CD4-positive, alpha-beta T cell treated with Interleukin-15 for 1 hour (primary cell): Measurements from ENCODE around the gene PNMA1.

Experiments
- DNase-seq: peaks from one replicate; pipeline ENCODE4 v3.0.0-alpha.2; 2020

PNMA1 gene

DNA sequence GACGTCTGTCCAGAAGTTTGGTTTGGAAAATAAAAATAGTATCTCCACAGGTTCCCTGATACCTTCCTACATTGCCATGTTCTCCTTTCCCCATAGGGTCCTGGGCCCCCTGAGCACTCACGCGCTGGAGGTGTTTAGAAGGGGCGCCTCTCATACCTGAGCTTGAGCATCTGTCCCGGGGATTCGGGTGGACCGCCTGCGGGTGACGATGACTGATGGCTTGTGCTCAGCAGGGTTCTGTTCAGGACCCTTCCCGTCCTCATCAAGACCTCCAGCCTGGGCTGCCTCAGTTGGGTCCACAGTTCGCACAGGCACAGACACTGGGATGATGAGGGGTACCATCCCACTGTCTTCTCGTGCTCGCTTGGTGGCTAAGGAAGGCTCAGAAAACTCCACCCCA is 22.7 kb upstream of the PNMA1 start:
- no peak for DNase-seq

DNA sequence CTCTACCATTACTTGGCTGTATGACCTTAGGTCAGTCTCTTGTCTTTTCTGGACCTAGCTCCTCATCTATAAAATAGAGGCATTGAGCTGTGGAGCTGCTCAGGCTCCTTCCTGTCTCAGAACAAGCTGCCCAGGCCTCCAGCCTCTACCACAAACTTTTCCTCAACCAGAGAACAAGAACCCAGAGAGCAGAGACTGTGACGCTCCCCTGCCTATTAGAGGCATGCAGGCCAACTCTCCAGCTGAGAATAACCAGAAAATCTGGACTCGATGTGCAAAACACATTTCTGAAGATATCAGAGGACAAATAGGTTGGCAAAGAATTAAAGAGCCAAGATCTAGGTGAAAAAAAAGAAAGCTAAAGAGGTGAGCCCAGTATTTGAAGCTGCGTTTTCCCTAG is 17.8 kb upstream of the PNMA1 start:
- DNase-seq: no peak

DNA sequence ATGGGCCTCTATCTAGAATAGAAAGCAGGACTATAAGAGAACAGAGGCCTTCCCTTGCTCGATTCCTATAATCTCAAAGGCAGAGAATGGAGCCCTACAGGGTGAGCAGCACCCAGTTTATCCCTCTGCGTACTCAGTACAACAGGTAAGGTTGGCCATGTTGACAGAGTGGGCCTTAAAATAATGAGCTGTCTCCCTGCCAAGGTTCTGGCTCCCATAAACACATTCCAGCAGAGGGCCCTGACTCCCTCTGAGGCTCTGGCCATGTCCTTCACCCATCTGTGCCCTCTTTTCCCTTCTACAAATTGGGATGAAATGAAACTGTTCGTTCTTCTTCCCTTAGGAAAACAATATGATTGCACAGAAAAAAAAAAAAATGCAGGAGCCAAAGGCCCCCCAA is 16.9 kb upstream of the PNMA1 start:
- DNase-seq: no peak

DNA sequence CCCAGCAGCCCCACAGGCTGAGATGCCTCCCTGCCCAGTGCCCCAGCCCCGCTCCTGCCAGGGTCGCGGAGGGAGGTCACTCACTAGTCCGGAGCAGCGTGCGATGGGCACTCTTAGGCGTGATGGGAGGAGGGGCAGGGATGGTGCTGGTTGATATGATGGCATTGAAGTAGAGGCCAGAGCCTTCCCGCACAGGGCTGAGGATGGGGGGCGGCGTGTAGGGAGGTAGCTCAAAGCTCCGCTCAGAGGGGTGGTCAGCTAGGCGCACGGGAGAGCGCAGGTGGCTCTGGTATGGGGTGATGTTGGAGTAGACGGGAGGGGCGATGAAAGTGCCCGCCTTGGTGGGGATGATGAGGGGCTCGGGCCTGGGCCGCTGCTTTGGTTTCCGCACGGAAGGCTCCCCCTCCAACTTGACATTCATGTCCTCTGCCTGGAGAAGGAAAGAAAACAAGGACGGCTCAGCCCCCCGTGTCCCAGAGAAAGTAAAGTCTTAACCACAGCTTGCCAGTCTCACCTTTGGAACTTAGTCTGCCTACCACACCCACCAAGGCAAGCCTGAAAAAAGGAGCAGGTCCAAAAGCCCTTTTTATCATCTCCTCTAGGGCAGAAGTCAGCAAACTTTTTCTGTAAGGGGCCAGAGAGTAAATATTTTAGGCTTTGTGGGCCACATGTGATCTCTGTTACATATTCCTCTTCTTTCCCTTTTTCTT is 15.5 kb upstream of the PNMA1 start:
- DNase-seq: no peak

DNA sequence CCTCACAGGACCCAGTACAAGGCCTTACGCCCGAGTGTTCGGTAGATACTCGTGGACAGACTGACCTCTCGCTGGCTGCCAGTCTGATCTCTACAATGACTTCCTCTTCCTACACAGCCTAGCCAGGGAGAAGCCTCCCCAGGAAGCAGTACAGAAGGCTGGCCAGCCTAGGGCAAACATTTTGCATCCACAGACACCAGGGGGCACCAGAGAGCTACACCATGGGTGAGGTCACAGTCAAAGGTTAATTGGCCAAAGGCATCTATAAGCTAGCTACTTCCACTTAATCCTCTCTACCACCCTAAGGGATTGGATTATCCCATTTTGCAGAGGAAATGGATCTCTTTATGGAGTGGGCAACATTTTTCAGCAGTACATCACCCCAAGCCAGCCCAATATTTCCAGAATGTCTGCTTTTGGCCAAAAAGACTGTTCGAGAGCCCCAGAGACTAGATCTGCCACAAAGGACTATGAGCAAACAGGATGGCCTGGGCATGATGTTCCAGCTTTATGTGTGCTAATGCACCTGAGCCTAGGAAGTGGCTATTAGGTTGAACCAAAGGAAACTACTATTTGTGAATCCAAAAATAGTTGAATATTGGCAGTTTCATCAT is 14.6 kb upstream of the PNMA1 start:
- peak; percentile 81 for DNase-seq

DNA sequence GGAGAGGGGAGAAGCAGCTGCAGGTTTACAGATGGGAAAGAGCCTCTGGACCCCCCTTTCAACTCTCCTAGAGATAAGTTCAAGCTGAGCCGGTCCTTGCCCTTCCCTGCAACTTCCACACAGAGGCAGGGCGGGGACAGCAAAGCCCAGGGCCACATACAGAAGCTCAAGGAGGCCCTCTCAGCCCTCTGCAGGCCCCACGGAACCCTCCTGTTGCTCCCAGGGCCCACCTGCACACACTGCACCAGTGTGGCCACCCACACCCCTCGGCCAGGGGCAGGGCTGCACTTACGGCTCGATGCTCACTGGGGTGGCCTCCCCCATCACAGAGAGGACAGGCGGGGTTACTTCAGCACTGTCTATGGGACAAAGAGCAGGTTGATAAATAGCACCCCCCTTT is 13.0 kb upstream of the PNMA1 start:
- DNase-seq: no peak

DNA sequence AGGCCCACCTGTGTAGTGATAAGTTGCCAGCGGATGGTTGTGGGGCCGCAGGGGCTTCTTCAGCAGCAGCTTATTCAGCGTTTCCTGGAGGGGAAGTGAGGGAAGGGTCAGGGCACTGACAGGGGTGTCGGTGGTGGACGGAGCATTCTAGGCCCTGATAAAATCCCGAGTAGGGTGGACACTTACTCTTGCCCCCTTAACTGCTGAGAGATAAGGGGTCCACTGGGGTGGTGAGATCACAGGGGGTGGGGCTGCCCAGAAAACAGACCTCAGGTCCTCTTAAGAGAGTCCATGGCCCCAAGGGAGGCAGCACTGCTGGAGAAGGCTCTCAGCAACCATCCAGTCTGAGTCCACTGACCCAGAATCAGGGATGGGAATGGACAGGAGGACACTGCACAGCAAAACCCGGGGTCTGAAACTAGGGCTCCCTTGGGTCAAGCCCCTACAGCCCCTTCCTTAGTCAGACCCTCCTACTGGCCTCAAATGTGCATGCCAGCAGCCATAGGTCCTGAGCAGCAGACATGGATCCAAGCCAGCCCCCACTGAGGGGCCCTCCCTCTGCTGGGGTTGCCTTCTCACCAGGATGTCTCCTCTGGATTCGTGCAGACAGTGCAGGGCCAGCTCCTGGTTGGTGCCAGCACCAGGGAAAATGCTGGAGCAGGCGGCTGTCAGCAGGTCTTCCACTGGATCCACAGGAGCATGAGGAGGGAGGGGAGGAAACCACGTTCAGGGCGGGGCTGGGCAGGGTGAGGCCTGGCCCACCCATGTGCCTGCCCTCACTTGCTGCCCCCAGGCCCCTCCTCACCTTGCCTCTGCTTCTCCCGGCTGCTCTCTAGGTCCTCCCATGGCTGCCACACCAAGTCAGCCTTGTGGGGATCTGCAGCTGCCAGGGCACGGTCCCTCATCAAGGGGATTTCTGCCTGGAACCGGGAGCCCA is 12.1 kb upstream of the PNMA1 start:
- no peak for DNase-seq

DNA sequence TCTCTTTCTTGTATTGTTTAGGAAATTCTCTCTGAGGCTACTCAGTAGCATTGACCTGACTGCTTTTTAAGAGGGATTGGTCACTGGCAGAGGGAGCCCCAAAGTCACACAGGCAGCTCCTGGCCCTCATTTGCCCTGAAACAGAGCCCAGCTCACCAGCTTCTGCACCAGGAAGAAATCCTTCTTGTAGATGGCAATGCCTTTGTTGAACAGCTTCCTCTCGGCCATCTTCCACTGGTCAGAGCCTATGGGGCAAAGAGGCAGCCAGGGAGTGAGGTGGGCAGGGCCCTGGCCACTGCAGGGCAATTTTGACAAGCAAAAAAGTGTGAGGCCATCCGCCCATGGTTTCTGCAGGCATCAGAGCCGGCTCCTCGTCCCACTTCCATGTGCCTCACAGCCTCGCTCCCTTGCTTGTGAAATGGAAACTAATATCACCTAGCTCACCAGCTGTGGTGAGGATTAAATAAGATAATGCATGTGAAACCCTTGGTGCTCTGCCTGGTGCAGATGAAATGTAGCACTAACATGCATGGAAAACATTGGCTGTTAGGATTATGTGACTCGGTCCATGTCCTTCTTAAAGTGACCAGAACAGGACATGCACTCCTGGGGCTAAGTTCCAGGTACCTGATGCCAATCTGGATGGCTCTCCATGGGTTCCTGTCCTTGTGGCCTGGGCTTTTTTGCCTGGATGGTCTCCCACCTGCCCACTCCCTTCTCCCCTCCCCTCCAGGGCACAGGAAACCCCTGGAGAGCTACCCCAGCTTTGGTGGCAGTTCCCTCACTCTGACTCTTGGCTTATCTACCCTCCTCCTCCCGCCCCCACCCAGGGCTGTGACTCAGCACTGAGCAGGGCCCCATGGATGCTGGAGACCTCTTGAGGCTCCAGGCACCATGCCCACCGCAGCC is 11.2 kb upstream of the PNMA1 start:
- DNase-seq: no peak

DNA sequence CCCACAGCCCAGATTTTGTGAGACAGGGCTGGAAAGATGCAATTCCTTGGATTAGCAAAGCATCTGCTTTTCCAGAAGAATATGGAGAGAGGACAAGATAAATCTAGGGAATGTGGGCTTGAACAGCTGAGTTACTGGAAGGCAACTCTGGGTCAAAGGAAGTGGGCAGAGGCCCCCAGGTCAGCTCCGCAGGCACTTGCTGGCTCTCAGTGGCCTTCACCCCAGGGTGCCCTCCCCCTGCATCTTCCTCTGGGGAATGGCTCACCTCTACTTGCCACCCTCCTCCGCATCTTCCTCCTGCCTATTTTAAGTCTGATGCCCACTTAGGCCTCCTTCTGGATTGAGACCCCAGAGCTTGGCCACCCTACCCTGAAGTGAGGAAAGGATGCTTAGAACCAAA is 10.5 kb upstream of the PNMA1 start:
- no peak for DNase-seq

DNA sequence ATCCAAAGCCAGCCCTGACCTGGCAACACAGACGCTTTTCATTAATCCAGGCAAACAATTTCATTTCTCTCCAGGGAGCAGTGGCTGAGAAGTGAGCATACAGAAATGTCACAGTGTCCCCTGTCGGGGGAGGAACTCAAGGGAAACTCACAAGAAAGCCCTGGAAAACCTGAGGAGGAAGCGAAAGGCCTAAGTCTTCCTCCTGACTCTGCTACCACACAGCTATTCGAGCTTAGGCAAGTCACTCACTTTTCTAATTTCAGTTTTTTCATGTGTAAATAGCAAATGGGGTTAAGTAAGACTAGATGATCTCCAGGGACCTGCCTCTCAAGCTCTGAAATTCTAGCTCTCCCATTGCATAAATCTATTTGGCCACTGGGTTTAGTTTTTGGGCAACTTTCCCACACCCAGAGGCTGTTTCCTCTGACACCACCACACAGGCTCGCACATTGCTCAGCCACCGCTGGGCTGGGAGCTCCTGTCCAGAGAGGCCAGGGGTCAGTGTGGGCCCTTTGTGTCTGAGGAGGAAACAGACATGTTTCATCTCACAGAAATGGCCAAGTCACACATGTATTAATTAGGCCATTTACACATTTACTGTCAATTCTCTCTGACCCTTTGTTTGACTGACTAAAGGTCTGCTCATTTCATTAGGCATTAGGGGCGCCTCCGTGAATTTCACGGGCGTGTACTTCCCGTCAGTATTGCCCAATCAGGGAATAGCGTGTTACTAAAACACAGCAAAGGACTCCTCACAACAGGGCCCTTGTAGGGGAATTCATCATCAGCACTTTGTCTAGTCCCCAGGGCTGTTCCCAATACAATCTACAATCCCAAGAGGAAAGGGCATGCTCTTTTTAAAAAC is 9.8 kb upstream of the PNMA1 start:
- no peak for DNase-seq

DNA sequence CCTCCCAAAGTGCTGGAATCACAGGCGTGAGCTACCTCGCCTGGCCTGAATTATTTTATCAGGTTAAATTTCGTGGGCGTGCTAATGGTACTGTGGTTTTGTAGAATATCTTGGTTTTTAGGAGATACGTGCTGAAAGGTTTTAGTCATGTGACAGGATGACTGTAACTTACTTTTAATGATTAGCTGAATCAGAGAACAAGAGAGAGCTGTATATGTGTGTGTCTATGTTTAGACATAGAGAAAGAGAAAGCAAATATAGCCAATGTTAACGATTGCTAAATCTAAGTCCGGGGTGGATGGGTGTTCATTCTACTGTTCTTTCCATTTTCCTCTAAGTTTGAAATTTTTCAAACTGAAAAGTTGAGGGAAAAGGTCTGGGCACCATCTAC is 9.2 kb upstream of the PNMA1 start:
- no peak for DNase-seq

DNA sequence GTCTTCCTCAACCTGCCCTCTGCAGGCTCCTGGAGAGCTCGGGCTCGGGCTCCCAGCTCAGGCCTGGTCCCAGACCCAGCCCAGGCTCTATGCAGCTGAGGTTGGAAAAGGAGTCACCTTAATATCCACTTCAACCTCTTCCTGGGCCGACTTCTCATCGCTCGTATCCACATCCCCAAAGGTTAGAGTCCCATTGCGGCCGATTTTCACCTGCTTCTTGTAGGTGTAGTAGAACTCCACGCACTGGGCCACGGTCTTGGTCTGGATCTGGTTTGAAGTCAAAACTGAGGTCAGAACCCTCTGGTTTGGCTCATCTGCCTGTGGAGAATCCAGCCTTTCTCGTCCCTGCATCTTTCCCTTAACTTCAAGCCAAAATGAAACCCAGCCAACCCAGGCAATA is 8.4 kb upstream of the PNMA1 start:
- DNase-seq: no peak

DNA sequence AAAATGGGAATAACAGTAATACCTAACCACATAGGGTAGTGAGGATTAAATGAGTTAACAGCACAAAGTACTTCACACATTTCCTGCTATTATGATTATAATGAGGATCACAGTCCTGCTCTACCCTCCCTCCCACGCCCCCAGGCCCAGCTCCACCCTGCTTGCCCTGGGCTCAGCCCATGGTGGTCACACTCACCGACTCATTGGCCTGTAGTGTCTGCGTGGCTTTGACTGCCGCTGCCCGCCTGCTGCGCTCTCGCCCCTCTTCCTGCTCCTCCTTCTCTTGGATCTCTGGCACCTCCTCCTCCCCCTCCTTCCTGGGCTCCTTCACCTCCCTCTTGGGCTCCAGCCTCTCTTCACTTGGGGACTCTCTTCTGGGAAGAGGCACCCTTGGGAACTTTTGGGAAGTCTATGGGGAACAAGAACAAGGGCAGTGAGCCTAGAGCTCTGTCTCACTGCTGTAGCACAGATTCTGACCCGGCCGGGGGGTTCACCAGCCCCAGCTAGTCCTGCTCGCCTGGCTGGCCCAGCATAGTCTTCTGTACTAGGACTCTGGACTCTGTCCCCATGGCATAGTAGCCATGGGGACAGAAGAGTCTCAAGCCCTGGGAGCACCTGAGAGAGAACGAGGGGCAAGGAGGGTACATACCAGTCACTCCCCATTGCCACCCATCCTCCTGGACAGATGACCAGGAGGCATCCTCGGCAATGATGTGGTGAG is 7.1 kb upstream of the PNMA1 start:
- DNase-seq: no peak

DNA sequence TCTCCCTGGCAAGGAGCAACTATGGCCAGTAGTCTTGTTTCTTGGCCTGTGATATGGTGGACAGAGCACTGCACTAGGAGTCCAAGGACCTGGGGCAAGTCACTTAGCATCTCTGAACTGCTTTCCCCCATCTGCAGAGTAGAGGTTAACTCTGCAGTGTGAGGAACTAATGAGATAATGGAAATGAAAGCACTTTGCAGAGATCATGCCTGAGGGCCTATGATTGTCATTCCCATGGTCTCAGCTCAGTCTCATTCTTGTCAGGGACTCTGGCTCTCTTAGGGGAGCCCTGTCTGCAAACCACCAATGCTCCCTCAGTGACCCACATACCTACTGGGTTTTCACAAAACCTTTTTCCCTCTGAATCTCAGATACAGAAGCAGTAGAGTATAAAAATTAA is 6.5 kb upstream of the PNMA1 start:
- no peak for DNase-seq

DNA sequence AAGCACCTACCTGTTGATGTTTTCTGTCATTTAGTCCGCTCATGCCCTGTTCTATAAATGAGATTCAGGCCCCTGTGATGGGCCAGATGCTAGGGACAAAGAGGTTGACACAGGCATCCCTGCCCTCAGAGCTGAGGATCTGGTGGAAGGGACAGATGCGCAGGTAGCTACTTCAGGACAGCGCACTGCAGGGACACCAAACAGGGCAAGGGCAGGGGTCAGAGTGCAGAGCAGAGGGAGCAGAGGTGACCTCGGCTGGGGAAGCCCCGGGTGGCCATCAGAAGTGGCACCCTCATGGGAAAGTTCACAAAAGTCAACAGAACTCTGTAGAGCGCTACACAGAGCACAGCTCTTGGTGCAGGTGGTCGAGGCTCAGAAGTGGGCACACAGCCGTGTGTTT is 5.6 kb upstream of the PNMA1 start:
- no peak for DNase-seq

DNA sequence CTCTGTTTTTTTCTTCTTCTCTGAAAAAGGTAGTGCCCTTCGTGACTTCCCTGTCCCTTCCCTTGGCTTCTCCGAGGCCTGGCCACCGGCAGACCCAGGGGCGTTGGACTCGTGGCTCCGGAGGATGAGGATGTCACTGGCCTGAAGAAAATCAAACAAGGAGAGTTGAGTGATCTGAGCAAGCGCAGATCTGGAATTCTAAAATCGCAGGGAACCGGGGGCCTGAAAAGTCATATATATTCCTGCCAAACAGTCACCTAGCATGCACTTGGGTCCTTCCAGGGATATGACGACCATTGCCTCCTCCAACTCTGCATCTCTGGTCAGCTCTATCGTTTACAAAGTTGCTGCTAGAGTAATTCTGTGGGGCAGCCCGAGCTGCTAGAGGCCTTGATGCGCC is 5.2 kb upstream of the PNMA1 start:
- DNase-seq: no peak

DNA sequence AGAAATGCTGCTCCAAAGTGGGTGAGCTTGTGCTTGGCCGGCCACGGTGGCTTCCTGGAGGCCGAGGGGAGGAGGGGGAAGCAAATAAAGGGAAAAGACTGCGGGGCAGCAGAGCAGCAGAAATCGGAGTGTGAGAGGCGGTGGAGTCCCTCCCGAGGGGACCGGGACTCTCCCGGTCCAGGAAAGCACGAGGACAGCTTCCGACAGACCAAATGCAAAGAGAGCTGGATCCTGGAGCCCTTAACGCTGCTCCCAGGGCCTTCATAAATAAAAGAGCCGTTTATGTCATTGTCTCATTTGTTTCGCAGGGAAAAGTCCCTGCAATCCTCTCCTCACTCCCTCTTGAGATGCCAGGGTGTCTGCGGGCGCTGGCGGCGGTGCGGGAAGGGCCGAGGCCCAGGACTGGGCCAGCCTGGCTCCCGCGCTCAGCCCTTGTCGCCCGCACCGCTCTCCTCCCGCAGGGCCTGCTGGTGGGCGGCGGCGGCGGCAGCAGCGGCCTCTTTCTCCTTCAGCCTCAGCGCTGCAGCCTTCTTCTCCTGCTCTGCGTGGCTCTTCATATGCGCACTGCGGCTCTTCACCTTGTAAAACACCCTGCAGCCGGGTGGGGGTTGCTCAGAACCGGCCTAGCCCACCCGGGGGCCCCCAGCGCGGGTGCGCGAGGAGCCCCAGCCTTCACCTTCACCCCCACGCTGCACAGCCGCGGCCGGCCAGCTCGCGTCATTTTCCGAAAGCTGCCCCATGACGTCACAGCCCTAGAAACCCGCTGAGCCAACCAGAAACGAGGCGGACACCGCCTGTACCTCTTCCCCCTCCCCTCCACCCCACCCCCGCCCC is 4.5 kb upstream of the PNMA1 start:
- DNase-seq: no peak

DNA sequence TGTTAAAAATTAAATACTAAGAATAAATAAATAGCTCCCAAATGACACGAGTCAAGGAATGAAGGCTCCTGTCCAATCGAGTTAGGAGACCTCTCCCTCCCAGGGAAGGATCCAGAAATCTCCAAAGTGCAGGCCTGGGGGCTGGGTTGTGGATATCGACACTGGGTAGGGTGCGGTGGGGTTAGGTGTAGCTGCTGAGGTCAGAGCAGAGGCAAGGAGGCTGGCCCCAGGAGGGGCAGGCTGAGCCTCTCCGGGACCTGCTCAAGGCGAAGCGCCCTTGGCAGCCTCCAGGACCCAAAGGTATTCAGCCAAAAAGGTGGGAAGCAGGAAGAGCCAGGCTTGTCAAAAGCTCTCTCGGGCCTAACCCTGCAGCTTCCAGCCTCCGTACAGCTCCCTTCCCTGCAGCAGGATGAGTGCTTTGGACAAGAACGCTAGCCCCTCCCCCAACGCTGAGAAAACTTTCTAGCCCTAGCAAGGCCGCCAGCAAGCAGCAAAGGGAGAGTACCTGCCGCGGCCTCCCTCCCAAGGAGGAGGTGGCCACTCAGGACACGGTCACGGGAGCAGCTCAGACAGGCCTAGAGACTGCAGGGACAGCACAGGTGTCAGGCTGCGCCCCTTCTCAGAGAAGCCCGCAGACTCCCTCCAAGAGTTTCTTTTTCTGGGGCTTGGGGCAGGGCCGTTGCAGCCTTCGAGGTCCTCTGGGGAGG is 3.7 kb upstream of the PNMA1 start:
- DNase-seq: no peak

DNA sequence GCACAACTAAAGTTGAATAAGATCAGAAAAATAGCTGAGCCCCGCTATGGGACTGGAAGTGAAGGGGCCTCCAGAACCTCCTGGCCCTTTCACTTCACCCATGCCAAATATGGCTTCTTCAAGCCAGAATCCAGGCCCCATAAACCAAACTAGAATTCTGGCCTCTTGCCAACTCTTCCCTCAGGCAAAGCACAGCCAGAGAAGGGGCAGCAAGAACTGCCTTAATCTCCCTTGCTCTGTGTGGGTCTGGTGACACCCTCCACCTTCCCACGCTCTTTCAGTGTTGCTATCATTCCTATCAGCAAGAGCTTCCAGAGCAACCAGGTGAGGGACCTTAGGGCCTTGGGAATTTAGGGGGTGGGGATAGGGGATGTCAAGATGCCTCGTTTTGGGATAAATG is 3.1 kb upstream of the PNMA1 start:
- no peak for DNase-seq

DNA sequence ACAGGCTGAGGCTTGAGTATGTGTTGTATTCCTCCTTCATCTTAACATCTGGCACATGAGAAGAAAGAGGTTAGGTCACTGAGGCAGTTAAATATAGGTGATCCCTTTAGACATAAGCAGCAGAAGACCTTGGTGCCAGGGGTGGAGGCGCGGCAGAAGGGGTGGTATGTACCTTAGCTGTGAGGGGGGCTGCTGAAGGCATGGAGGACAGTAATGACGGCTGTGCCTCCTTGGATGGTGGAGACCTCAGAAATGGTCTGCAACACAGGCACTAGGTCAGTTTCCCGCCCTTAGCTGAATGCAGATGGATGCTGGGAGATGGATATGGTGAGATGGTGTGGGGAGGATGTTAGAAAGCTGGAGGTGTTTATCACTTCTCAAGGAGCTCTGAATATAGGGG is 1.5 kb upstream of the PNMA1 start:
- DNase-seq: no peak
